Panc1 (cell line): ENCODE measurements around the gene F2. TPM values are rescaled to one million over a fixed set of nuclear protein-coding genes. Genes with fewer than 3 reads are reported as not detected.
A peak's percentile ranks its signal among the peaks of the same experiment; 100 is the strongest.

Source experiments
- ATAC-seq: fragments of 200-7000 bp; cut with Tn5 transposase; 2 replicates; pipeline ENCODE4 v1.9.1; 2020; ENCODE audit warnings: mild to moderate bottlenecking, moderate library complexity
- BruUV-seq: library from RNA; stranded (reverse); fragments of 400-500 nt; replicated peaks from 2 replicates; lab custom pipeline; 2021; lab: Mats Ljungman, UMichigan
- CTCF ChIA-PET: fragments of 300-600 bp; sonication (Branson Sonifier 250); formaldehyde crosslinking; loops from one replicate; lab custom pipeline; 2022; ENCODE audit warnings: antibody characterized with exemption; lab: Charles Lee
- POLR2A ChIA-PET: fragments of 300-600 bp; sonication (Branson Sonifier 250); formaldehyde crosslinking; loops from one replicate; lab custom pipeline; 2022; ENCODE audit warnings: antibody characterized with exemption; lab: Charles Lee
- DNase-seq: peaks from one replicate; pipeline ENCODE4 v3.0.0-alpha.2; 2010; ENCODE audit warnings: low read depth, low spot score
- H3K27ac ChIP-seq: 2 replicates; pipeline ENCODE4 v1.5.1; 2011; ENCODE audit warnings: mild to moderate bottlenecking, low read length, inconsistent platforms
- H3K27me3 ChIP-seq: fragments of 200-500 bp; sonication (Bioruptor generic); 2 replicates; pipeline ENCODE4 v1.6.0; 2014; ENCODE audit warnings: low read length, inconsistent platforms; ENCODE audit not compliant: control insufficient read depth, insufficient read depth
- H3K36me3 ChIP-seq: fragments of 200-500 bp; sonication (Bioruptor generic); 2 replicates; pipeline ENCODE4 v1.5.1; 2014; ENCODE audit warnings: inconsistent platforms, mild to moderate bottlenecking, low read length, moderate library complexity; ENCODE audit not compliant: control insufficient read depth, insufficient read depth
- H3K4me1 ChIP-seq: 2 replicates; pipeline ENCODE4 v1.5.1; 2011; ENCODE audit warnings: inconsistent platforms, mild to moderate bottlenecking, low read length, moderate library complexity; ENCODE audit not compliant: control insufficient read depth, insufficient read depth
- H3K4me3 ChIP-seq, 2 experiments: 2 replicates each; pipeline ENCODE4 v1.5.1; 2011 to 2012; ENCODE audit warnings: low read depth in 2 of 2, low read length in 2 of 2, mild to moderate bottlenecking in 2 of 2, inconsistent platforms in 1 of 2, moderate library complexity in 1 of 2
- H3K9me3 ChIP-seq: fragments of 200-500 bp; sonication (Bioruptor generic); 2 replicates; pipeline ENCODE4 v1.5.1; 2014; ENCODE audit warnings: low read depth, mild to moderate bottlenecking, inconsistent platforms, low read length, moderate library complexity; ENCODE audit not compliant: control insufficient read depth, insufficient read depth
- CTCF ChIP-seq: fragments of 450-650 bp; IDR thresholded peaks from 2 replicates; pipeline ENCODE4 v1.5.1; 2017; ENCODE audit warnings: mild to moderate bottlenecking
- POLR2AphosphoS5 ChIP-seq: IDR thresholded peaks from 2 replicates; pipeline ENCODE4 v1.6.1; 2012; ENCODE audit warnings: mild to moderate bottlenecking, low read depth, low read length, moderate library complexity
- SIN3A ChIP-seq: IDR thresholded peaks from 2 replicates; pipeline ENCODE4 v1.6.1; 2012; ENCODE audit warnings: low read depth, mild to moderate bottlenecking, low read length, moderate library complexity, borderline replicate concordance; ENCODE audit not compliant: insufficient read depth
- TCF7L2 ChIP-seq: IDR thresholded peaks from 2 replicates; pipeline ENCODE4 v1.6.1; 2011; ENCODE audit warnings: mild to moderate bottlenecking, low read depth, low read length, inconsistent platforms
- in situ Hi-C: cut with HindIII; loops from 2 replicates; pipeline ENCODE4 v1.10.0; 2016; ENCODE audit warnings: low sequenced_read_pairs, low pct_unique_long_range_greater_than_20kb
- intact Hi-C: fragments of 100-400 bp; cut with micrococcal nuclease; formaldehyde crosslinking; loops from one replicate; pipeline ENCODE4 v1.10.0; 2022; ENCODE audit not compliant: unreplicated experiment
- total RNA-seq: library from RNA; stranded (reverse); gene quantifications from one replicate; pipeline ENCODE4 v1.2.1, GENCODE V29; 2021; ENCODE audit not compliant: unreplicated experiment
- TF ChIP-seq, protein P1 (sequence below), 2 experiments: IDR thresholded peaks; 2 replicates each; pipeline ENCODE4 v1.6.1; 2011 to 2012; ENCODE audit warnings: low read depth in 2 of 2, control low read depth in 1 of 2, low read length in 1 of 2, mild to moderate bottlenecking in 1 of 2, moderate library complexity in 1 of 2; ENCODE audit not compliant: insufficient read depth in 1 of 2

The F2 gene
- total RNA-seq, 1 experiment from 2014 or later = 0.64 TPM

DNA sequence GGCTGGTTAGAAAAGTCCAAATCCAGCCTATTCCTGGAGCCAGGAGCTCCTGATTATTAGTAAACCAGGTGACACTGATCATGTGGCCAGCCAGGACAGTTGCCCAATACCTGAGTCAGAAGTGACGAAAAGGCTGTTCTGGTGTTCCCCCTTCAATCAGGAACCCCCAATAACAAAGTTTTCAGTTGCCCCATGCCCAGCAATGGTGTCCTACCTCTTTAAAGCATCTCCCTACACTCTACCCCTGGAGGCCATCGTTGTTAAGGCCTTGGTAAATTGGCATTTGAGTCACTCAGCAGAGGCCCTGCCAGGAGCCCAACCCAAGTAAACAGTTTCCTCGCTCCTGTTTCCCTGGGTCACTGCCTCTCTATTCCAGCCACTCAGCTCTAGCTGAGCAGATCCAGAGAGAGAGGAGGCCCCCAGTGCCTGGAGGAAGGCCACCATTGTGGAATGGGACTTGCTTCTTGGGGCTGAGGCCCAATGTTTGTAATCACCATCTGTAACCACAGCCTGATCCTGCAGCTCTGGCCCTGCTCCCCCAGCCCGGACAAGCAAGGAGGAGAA is 43.6 kb upstream of the F2 start:
- H3K9me3 ChIP-seq = no peaks in the 10 kb centered on the region
- DNase-seq = no peak
- H3K27ac ChIP-seq = peak overlapping the region; percentile 52
- TF ChIP-seq, protein P1, sequence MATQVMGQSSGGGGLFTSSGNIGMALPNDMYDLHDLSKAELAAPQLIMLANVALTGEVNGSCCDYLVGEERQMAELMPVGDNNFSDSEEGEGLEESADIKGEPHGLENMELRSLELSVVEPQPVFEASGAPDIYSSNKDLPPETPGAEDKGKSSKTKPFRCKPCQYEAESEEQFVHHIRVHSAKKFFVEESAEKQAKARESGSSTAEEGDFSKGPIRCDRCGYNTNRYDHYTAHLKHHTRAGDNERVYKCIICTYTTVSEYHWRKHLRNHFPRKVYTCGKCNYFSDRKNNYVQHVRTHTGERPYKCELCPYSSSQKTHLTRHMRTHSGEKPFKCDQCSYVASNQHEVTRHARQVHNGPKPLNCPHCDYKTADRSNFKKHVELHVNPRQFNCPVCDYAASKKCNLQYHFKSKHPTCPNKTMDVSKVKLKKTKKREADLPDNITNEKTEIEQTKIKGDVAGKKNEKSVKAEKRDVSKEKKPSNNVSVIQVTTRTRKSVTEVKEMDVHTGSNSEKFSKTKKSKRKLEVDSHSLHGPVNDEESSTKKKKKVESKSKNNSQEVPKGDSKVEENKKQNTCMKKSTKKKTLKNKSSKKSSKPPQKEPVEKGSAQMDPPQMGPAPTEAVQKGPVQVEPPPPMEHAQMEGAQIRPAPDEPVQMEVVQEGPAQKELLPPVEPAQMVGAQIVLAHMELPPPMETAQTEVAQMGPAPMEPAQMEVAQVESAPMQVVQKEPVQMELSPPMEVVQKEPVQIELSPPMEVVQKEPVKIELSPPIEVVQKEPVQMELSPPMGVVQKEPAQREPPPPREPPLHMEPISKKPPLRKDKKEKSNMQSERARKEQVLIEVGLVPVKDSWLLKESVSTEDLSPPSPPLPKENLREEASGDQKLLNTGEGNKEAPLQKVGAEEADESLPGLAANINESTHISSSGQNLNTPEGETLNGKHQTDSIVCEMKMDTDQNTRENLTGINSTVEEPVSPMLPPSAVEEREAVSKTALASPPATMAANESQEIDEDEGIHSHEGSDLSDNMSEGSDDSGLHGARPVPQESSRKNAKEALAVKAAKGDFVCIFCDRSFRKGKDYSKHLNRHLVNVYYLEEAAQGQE (IDR thresholded peaks at IDR 0.05; ENCODE audit: insufficient read depth in 1 of 2, low read depth in 2 of 2, low read length in 1 of 2) = no peak
- TF ChIP-seq CTCF (no peak), POLR2AphosphoS5 (no peak), SIN3A (no peak), TCF7L2 (no peak)
- in situ Hi-C loops (no loop called here), intact Hi-C loops (no loop called here)
- CTCF ChIA-PET = no interaction called here
- H3K4me1 ChIP-seq = peaks cover 8% of the 10 kb centered on the region
- BruUV-seq = no TSS peak
- no peaks in the 10 kb centered on the region for H3K27me3 ChIP-seq
- no peaks in the 10 kb centered on the region; the same call in 1 of the 2 replicates for H3K36me3 ChIP-seq
- no peak overlapping the region for H3K4me3 ChIP-seq
- peak; percentile 56 for ATAC-seq
- POLR2A ChIA-PET = no interaction called here

- no TSS peak for BruUV-seq
- CTCF ChIA-PET = no interaction called here
- peak overlapping the region; percentile 52 for H3K27ac ChIP-seq
- no peak for DNase-seq
- H3K4me3 ChIP-seq = no peak overlapping the region
- in situ Hi-C loops (no loop called here), intact Hi-C loops (no loop called here)
- H3K27me3 ChIP-seq = no peaks in the 10 kb centered on the region
- peaks cover 8% of the 10 kb centered on the region for H3K4me1 ChIP-seq
- TF ChIP-seq, protein P1 (IDR thresholded peaks at IDR 0.05; ENCODE audit: insufficient read depth in 1 of 2, low read depth in 2 of 2, low read length in 1 of 2) = no peak
- TF ChIP-seq SIN3A (no peak), CTCF (no peak)
- POLR2A ChIA-PET = interaction anchor here (0.7 kb wide), 1 partner anchor 57 kb away, joined by 14 read pairs; no protein-coding TSS in a partner anchor
- H3K36me3 ChIP-seq = no peaks in the 10 kb centered on the region; the same call in 1 of the 2 replicates
- no peaks in the 10 kb centered on the region for H3K9me3 ChIP-seq
- ATAC-seq = no peak
Observed at GRCh38 chr11:46675949-46676348, 43.1 kb upstream of the F2 start.
